Measurements from ENCODE around the gene DNASE2B. TPM values are rescaled to one million over a fixed set of nuclear protein-coding genes. Genes with fewer than 3 reads are reported as not detected.

Gene DNASE2B
- polyA plus RNA-seq, 3 donors = not detected

DNA sequence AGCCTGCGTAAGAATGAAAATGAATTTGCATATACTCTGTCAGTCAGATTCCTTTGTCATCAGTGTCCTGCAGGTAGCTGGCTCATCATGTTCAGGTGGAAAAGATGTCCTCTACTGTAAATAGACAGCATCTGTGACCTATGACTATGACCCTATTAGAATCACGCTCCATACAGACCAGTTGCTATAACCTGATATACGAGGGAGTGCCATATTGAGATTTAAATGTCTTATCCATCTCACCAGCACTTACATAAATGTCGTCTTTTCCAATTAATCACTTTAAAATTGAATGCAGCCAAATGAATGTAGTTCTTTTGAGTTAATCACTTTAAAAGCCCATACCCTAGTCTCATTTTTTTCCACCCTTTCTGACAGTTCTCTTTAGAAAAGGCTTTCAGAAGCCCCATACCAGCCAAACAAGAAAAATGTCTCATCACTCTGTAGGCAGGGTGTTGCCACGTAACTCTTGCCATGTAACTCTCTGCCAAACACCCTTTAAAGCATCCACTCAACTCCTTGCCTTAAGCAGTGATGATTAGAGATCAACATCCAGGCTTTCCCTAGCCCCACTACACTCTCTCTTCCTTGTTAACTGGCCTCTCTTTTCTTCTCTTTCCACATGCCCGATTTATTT is 26.3 kb downstream of the DNASE2B start:
- Histone ChIP-seq H3K4me2 (replicated peaks; ENCODE audit: extremely low read depth, low read length, poor library complexity, severe bottlenecking) (no peak overlapping the region), H4K20me1 (ENCODE audit: insufficient read depth, low read length) (no peaks in the 10 kb centered on the region), H3K27me3 (ENCODE audit: control insufficient read depth in 2 of 2, insufficient read depth in 2 of 2, low read length in 2 of 2) (no peaks in the 10 kb centered on the region), H3K9me3 (replicated peaks in 1 of 2; ENCODE audit: control insufficient read depth in 1 of 2, insufficient read depth in 1 of 2, low read length in 2 of 2) (no peaks in the 10 kb centered on the region), H3K79me2 (ENCODE audit: insufficient read depth, low read length) (no peaks in the 10 kb centered on the region), H3K9ac (ENCODE audit: insufficient read depth, low read length, poor library complexity, severe bottlenecking) (no peak overlapping the region), H3K4me3 (replicated peaks in 1 of 3; ENCODE audit: low read depth in 2 of 3, low read length in 3 of 3) (no peak overlapping the region), H3K36me3 (replicated peaks in 1 of 2; ENCODE audit: control insufficient read depth in 1 of 2, insufficient read depth in 2 of 2, low read length in 2 of 2) (no peaks in the 10 kb centered on the region), H3K27ac (ENCODE audit: low read depth in 1 of 2, low read length in 2 of 2) (peak overlapping the region in 1 of 2 donors; percentile 61), H2AFZ (ENCODE audit: insufficient read depth, low read depth, low read length, poor library complexity, severe bottlenecking) (no peak overlapping the region), H3K4me1 (ENCODE audit: control insufficient read depth in 1 of 2, insufficient read depth in 2 of 2, low read length in 2 of 2) (peaks cover 16 to 17% of the 10 kb centered on the region in 2 donors)
- peaks cover 0 to 3% (median 0%) of the 10 kb centered on the region in 3 donors for H3K27me3 Mint-ChIP-seq (ENCODE audit: low read depth in 3 of 3)
- H3K9me3 Mint-ChIP-seq = peaks cover 0 to 5% (median 2%) of the 10 kb centered on the region in 7 donors
- peak overlapping the region; percentile 7 to 92 (median 81) for H3K27ac Mint-ChIP-seq
- TF ChIP-seq, protein P1, sequence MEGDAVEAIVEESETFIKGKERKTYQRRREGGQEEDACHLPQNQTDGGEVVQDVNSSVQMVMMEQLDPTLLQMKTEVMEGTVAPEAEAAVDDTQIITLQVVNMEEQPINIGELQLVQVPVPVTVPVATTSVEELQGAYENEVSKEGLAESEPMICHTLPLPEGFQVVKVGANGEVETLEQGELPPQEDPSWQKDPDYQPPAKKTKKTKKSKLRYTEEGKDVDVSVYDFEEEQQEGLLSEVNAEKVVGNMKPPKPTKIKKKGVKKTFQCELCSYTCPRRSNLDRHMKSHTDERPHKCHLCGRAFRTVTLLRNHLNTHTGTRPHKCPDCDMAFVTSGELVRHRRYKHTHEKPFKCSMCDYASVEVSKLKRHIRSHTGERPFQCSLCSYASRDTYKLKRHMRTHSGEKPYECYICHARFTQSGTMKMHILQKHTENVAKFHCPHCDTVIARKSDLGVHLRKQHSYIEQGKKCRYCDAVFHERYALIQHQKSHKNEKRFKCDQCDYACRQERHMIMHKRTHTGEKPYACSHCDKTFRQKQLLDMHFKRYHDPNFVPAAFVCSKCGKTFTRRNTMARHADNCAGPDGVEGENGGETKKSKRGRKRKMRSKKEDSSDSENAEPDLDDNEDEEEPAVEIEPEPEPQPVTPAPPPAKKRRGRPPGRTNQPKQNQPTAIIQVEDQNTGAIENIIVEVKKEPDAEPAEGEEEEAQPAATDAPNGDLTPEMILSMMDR (IDR thresholded peaks at IDR 0.05) = no peak
- 75% methylated on average over 2 of the region's 6 CpGs for WGBS (ENCODE audit: insufficient coverage)
- peaks cover 0 to under 1% of the 10 kb centered on the region in 2 donors for H3K36me3 Mint-ChIP-seq
- no peak for DNase-seq
- H3K4me3 Mint-ChIP-seq = no peak overlapping the region
- intact Hi-C loops (cut with micrococcal nuclease) = loop anchor here in 1 of 2 donors (5.0 kb wide), 1 partner anchor 47 kb away; no protein-coding TSS in a partner anchor
- H3K4me1 Mint-ChIP-seq = peaks cover 18% of the 10 kb centered on the region

DNA sequence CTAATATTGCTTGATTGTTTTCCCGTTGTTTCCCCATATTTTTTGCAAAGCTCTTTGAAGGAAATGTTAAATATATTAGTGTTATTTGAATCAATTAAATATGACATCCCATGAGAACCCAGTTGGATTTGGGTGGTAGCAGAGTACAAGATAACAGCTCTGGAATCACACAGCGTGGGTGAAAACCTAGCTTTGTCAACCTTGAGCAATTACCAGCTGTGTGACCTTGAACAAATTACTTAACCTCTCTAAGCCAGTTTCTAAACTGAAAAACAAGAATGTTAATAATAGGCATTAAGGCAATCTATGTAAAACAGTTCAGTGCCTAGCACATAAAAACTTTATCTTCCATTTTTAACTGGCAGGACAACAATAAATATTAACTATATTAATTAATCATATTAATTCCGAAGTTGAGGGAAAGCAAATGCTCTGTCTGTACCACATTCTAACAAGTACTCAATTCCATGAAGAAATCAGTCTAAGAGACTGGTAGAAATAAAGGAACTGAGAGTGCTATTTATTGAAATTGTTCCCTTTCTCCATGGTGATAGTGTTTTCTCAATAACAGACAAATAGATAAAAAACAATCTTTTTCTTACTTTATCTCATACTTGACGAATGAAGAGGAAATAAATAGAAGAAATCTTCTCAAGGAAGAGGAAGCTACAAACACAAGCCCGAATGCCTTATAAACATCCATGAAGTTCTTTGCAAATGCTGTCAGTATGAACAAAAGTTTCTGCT is 27.0 kb downstream of the DNASE2B start:
- no peaks in the 10 kb centered on the region for H3K27me3 ChIP-seq (ENCODE audit: control insufficient read depth in 2 of 2, insufficient read depth in 2 of 2, low read length in 2 of 2)
- H3K4me1 ChIP-seq (ENCODE audit: control insufficient read depth in 1 of 2, insufficient read depth in 2 of 2, low read length in 2 of 2) = peaks cover 19% of the 10 kb centered on the region in 2 donors
- H3K9me3 ChIP-seq (replicated peaks in 1 of 2; ENCODE audit: control insufficient read depth in 1 of 2, insufficient read depth in 1 of 2, low read length in 2 of 2) = no peaks in the 10 kb centered on the region
- H3K4me3 ChIP-seq (replicated peaks in 1 of 3; ENCODE audit: low read depth in 2 of 3, low read length in 3 of 3) = no peak overlapping the region
- Mint-ChIP-seq H3K27me3 (ENCODE audit: low read depth in 3 of 3) (peaks cover 0 to 3% (median 0%) of the 10 kb centered on the region in 3 donors), H3K9me3 (peaks cover 0 to 8% (median 4%) of the 10 kb centered on the region in 7 donors), H3K27ac (peak overlapping the region; percentile 44 to 92 (median 81)), H3K4me3 (peak overlapping the region in 1 of 2 donors; percentile 33), H3K4me1 (peaks cover 20% of the 10 kb centered on the region), H3K36me3 (peaks cover 0 to 1% of the 10 kb centered on the region in 2 donors)
- peak overlapping the region; percentile 54 to 61 for H3K27ac ChIP-seq (ENCODE audit: low read depth in 1 of 2, low read length in 2 of 2)
- no peaks in the 10 kb centered on the region for H3K79me2 ChIP-seq (ENCODE audit: insufficient read depth, low read length)
- no peak overlapping the region for H3K4me2 ChIP-seq (replicated peaks; ENCODE audit: extremely low read depth, low read length, poor library complexity, severe bottlenecking)
- H2AFZ ChIP-seq (ENCODE audit: insufficient read depth, low read depth, low read length, poor library complexity, severe bottlenecking) = peak overlapping the region; percentile 27
- intact Hi-C loops (cut with micrococcal nuclease) = no loop called here
- 17% methylated on average over 1 of the region's 5 CpGs for WGBS (ENCODE audit: insufficient coverage)
- TF ChIP-seq, protein P1 (IDR thresholded peaks at IDR 0.05) = no peak
- no peaks in the 10 kb centered on the region for H3K36me3 ChIP-seq (replicated peaks in 1 of 2; ENCODE audit: control insufficient read depth in 1 of 2, insufficient read depth in 2 of 2, low read length in 2 of 2)
- H4K20me1 ChIP-seq (ENCODE audit: insufficient read depth, low read length) = no peaks in the 10 kb centered on the region
- peak; percentile 24 to 54 (median 35) for DNase-seq
- H3K9ac ChIP-seq (ENCODE audit: insufficient read depth, low read length, poor library complexity, severe bottlenecking) = no peak overlapping the region
